ENCODE results near the gene LSAMP.

- no peak for TF ChIP-seq CEBPB (IDR thresholded peaks at IDR 0.05; ENCODE audit: low read depth, low read length)
- no peak for TF ChIP-seq USF2 (IDR thresholded peaks at IDR 0.05; ENCODE audit: low read length)
- no peak for TF ChIP-seq CBX8 (IDR thresholded peaks at IDR 0.05; ENCODE audit: borderline replicate concordance, low read depth, low read length)
- no peak for TF ChIP-seq NRF1 (IDR thresholded peaks at IDR 0.05; ENCODE audit: low read depth, low read length)
These were observed 636.5 kb downstream of the LSAMP start for GRCh38 chr3:115808816-115809215.

Data from H1 (cell line).